Measurements from ENCODE around the gene DACH1. TPM values are rescaled to one million over a fixed set of nuclear protein-coding genes. Genes with fewer than 3 reads are reported as not detected.

Gene DACH1
- total RNA-seq, 1 donor from 2014 or later: 110 TPM

DNA sequence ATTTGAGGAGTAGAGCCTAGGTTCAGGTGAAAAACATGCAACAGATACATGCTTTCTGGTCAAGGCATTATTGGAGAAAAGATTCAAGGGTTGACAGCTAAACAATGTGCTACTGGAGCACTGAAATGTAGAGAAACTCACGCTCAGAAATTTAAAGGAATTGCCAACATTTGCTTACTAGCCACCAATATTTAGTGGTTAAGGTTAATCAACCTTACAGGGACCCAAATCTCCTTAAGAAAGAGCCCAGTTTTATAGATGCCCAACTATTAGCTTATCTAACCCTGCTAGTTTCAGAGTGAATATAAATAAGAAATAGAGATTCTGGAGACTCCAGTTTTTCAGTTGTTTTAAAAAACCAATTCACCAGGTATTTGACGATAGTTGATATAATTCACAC, 203.6 kb downstream of the DACH1 start:
- no peaks in the 10 kb centered on the region for H3K27me3 Mint-ChIP-seq (ENCODE audit: unreplicated experiment)
- no peaks in the 10 kb centered on the region for H3K9me3 Mint-ChIP-seq (ENCODE audit: unreplicated experiment)
- peaks cover 12% of the 10 kb centered on the region for H3K4me1 Mint-ChIP-seq (ENCODE audit: low read depth, unreplicated experiment)
- no peak for DNase-seq
- TF ChIP-seq, protein P1, sequence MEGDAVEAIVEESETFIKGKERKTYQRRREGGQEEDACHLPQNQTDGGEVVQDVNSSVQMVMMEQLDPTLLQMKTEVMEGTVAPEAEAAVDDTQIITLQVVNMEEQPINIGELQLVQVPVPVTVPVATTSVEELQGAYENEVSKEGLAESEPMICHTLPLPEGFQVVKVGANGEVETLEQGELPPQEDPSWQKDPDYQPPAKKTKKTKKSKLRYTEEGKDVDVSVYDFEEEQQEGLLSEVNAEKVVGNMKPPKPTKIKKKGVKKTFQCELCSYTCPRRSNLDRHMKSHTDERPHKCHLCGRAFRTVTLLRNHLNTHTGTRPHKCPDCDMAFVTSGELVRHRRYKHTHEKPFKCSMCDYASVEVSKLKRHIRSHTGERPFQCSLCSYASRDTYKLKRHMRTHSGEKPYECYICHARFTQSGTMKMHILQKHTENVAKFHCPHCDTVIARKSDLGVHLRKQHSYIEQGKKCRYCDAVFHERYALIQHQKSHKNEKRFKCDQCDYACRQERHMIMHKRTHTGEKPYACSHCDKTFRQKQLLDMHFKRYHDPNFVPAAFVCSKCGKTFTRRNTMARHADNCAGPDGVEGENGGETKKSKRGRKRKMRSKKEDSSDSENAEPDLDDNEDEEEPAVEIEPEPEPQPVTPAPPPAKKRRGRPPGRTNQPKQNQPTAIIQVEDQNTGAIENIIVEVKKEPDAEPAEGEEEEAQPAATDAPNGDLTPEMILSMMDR (IDR thresholded peaks at IDR 0.05; ENCODE audit: partially characterized antibody, unreplicated experiment): no peak
- H3K36me3 Mint-ChIP-seq (ENCODE audit: unreplicated experiment): no peaks in the 10 kb centered on the region
- H3K27ac Mint-ChIP-seq (ENCODE audit: unreplicated experiment): no peak overlapping the region
- H3K4me3 Mint-ChIP-seq (ENCODE audit: unreplicated experiment): no peak overlapping the region

DNA sequence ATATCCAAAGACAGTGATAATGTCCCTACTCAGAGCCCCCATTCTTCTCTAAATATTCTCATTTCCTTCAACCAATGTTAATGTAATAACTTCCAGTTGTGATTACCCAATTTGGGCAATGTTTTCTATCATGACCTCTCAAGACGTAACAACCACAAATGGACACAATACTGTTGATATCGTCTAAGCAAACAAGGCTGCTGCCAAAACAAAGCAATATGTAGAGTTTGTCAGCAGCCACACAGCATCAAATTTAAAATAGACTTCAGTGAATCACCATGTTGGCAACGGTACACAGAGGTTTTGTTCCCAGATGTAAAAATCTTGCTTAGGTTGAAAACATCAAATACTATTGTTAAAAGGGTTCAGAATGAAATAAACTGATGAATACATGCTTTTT, 205.1 kb downstream of the DACH1 start:
- Mint-ChIP-seq H3K9me3 (ENCODE audit: unreplicated experiment) (no peaks in the 10 kb centered on the region), H3K27ac (ENCODE audit: unreplicated experiment) (no peak overlapping the region), H3K36me3 (ENCODE audit: unreplicated experiment) (no peaks in the 10 kb centered on the region), H3K4me1 (ENCODE audit: low read depth, unreplicated experiment) (peaks cover 12% of the 10 kb centered on the region), H3K27me3 (ENCODE audit: unreplicated experiment) (no peaks in the 10 kb centered on the region), H3K4me3 (ENCODE audit: unreplicated experiment) (no peak overlapping the region)
- TF ChIP-seq, protein P1 (IDR thresholded peaks at IDR 0.05; ENCODE audit: partially characterized antibody, unreplicated experiment): no peak
- no peak for DNase-seq

DNA sequence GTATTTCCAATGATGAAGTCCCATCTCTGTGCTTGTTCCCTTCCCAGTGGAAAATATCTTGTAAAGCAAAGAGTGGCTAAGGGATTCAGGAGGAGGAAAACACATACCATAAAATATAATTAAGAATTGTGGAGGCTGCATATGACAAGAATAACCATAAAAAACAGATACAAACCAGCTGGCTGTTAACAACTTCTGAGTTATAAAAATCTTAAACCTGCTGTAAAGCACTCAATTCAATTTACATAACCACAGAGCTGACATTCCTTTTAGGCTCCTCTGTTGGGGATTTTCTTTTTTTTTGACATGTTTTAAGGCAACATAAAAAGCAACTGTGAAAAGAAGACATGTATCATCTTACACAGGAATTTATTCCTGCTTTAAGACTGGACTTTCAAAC, 207.6 kb downstream of the DACH1 start:
- no peak overlapping the region for H3K4me3 Mint-ChIP-seq (ENCODE audit: unreplicated experiment)
- H3K36me3 Mint-ChIP-seq (ENCODE audit: unreplicated experiment): no peaks in the 10 kb centered on the region
- no peaks in the 10 kb centered on the region for H3K27me3 Mint-ChIP-seq (ENCODE audit: unreplicated experiment)
- H3K9me3 Mint-ChIP-seq (ENCODE audit: unreplicated experiment): peaks cover 3% of the 10 kb centered on the region
- TF ChIP-seq, protein P1 (IDR thresholded peaks at IDR 0.05; ENCODE audit: partially characterized antibody, unreplicated experiment): no peak
- peaks cover 12% of the 10 kb centered on the region for H3K4me1 Mint-ChIP-seq (ENCODE audit: low read depth, unreplicated experiment)
- no peak overlapping the region for H3K27ac Mint-ChIP-seq (ENCODE audit: unreplicated experiment)
- no peak for DNase-seq

DNA sequence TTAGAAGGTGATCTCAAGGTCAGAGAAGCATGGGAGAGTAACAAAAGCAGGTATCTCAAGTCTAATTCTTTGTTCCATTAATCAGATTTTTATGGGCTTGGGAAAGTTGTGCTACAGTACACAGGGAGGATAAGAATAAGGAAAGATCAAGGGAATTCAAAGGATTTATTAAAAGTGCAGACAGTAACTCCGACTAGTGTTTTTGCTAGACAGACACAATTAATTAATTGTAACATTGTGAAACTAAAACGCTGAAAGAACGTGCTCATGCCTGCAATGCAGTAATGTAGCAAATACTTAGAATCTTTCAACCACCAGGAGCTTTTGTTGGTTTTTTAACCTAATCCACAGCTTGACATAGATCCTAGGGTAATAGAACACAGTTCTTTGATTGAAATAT, 221.5 kb downstream of the DACH1 start:
- peaks cover 1% of the 10 kb centered on the region for H3K27me3 Mint-ChIP-seq (ENCODE audit: unreplicated experiment)
- DNase-seq: no peak
- TF ChIP-seq, protein P1 (IDR thresholded peaks at IDR 0.05; ENCODE audit: partially characterized antibody, unreplicated experiment): no peak
- H3K4me3 Mint-ChIP-seq (ENCODE audit: unreplicated experiment): no peak overlapping the region
- H3K4me1 Mint-ChIP-seq (ENCODE audit: low read depth, unreplicated experiment): peaks cover 14% of the 10 kb centered on the region
- peaks cover 6% of the 10 kb centered on the region for H3K9me3 Mint-ChIP-seq (ENCODE audit: unreplicated experiment)
- H3K27ac Mint-ChIP-seq (ENCODE audit: unreplicated experiment): no peak overlapping the region
- H3K36me3 Mint-ChIP-seq (ENCODE audit: unreplicated experiment): no peaks in the 10 kb centered on the region

DNA sequence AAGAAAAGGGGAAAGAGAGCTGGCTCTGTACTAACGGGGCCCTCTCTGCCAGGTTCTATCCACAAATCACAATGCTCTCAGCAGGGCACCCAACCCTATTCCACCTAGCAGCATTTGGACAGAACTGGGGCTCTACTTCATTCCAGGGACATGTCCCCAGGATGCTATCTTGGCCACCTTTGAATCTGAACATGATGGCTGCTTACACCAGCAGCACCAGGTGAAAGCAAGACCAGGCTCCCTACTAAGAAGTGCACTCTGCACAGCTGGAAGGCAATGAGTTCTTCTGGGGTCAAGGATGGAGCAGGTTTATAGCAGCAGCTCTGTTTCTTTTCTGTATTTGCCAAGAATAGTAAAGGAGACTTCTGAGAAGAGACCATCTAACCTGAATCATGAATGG, 222.4 kb downstream of the DACH1 start:
- H3K27ac Mint-ChIP-seq (ENCODE audit: unreplicated experiment): no peak overlapping the region
- H3K36me3 Mint-ChIP-seq (ENCODE audit: unreplicated experiment): no peaks in the 10 kb centered on the region
- peaks cover 1% of the 10 kb centered on the region for H3K27me3 Mint-ChIP-seq (ENCODE audit: unreplicated experiment)
- TF ChIP-seq, protein P1 (IDR thresholded peaks at IDR 0.05; ENCODE audit: partially characterized antibody, unreplicated experiment): no peak
- no peak overlapping the region for H3K4me3 Mint-ChIP-seq (ENCODE audit: unreplicated experiment)
- no peak for DNase-seq
- H3K9me3 Mint-ChIP-seq (ENCODE audit: unreplicated experiment): peaks cover 6% of the 10 kb centered on the region
- peaks cover 15% of the 10 kb centered on the region for H3K4me1 Mint-ChIP-seq (ENCODE audit: low read depth, unreplicated experiment)
